AG04449 (cell line): ENCODE measurements around the gene DDOST.
A peak's percentile ranks its signal among the peaks of the same experiment; 100 is the strongest.

Experiments used
- CTCF ChIA-PET: fragments of 350-600 bp; formaldehyde crosslinking; extraction: SDS; loops from one replicate; lab custom pipeline; 2021; ENCODE audit warnings: antibody characterized with exemption; lab: Yijun Ruan, JAX
- POLR2A ChIA-PET: fragments of 400-600, 350-600 bp; formaldehyde crosslinking; extraction: SDS; loops from one replicate; lab custom pipeline; 2020; ENCODE audit warnings: antibody characterized with exemption, inconsistent platforms; lab: Yijun Ruan, JAX
- DNase-seq: peaks from one replicate; pipeline ENCODE4 v3.0.0-alpha.2; 2010; ENCODE audit warnings: low read depth, low spot score
- H3K4me3 ChIP-seq: 2 replicates; pipeline ENCODE4 v1.5.1; 2011; ENCODE audit warnings: low read depth, mild to moderate bottlenecking, control low read depth, low read length
- TF ChIP-seq, protein P1 (sequence below): IDR thresholded peaks from one replicate; pipeline ENCODE4 v1.5.1; 2011; ENCODE audit warnings: mild to moderate bottlenecking, moderate library complexity, low read length, control low read depth, inconsistent platforms; ENCODE audit not compliant: insufficient read depth; ENCODE audit errors: missing control alignments

Gene DDOST

DNA sequence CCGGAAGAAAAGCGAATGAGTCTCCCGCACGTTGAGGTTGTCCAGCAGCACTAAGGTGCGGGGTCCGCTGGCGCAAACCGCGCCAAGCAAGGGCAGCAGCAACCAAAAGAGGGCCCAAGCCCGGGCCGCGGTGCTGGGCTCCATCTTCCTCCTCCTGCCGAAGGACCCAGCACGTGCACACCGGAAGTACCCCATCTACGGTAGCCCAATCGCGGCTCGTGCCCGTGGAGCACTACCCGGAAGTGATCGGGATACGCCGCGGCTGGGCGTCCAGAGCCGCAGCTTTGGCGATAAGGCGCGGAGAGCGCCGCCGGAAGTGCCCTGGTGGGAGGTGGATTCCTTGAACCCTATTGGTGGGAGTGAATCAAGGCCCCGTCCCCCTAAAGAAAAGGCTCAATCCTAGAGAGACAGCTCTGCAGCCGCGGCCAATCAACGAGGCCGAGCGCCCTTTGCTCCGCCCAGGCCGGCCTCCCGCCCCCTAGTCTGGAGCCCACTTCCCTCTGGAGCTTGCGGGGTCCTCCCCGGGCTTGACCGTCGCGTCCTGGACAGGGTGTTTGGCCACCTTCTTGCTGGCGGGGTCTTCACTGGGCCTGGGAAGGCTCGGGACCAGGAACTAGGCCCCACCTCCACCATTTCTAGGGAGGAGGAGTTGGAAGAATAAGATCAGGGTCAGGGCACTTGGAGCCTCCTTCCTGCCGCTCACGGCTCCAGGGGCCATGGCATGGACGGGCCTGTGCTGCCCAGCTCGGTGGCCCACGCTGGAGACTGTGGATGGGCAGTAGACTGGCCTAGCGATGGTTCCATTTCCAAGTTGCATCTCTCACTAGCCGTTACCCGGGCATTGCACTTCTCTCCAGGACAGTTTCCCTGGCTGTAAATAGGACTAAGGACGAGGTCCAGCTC lies at the start of gene DDOST:
Gene DDOST (minus strand): TSS at position 163 of the 903 bp plus-strand sequence. CDS start 19 bp downstream, at position 144.
- TF ChIP-seq, protein P1, sequence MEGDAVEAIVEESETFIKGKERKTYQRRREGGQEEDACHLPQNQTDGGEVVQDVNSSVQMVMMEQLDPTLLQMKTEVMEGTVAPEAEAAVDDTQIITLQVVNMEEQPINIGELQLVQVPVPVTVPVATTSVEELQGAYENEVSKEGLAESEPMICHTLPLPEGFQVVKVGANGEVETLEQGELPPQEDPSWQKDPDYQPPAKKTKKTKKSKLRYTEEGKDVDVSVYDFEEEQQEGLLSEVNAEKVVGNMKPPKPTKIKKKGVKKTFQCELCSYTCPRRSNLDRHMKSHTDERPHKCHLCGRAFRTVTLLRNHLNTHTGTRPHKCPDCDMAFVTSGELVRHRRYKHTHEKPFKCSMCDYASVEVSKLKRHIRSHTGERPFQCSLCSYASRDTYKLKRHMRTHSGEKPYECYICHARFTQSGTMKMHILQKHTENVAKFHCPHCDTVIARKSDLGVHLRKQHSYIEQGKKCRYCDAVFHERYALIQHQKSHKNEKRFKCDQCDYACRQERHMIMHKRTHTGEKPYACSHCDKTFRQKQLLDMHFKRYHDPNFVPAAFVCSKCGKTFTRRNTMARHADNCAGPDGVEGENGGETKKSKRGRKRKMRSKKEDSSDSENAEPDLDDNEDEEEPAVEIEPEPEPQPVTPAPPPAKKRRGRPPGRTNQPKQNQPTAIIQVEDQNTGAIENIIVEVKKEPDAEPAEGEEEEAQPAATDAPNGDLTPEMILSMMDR, result peak; percentile 65
- peak; percentile 82 for DNase-seq
- ChIA-PET POLR2A (interaction anchor here (0.9 to 2.0 kb wide), 6 partner anchors 10 to 73 kb away, joined by 3 to 9 read pairs (median 3); partner anchors contain the start of gene CDA), CTCF (interaction anchor here (1.0 to 10.1 kb wide), 11 partner anchors 11 to 139 kb away, joined by 3 to 60 read pairs (median 6); partner anchors contain the start of gene PINK1)
- H3K4me3 ChIP-seq, result peak within 1 kb of the TSS; percentile 96

DNA sequence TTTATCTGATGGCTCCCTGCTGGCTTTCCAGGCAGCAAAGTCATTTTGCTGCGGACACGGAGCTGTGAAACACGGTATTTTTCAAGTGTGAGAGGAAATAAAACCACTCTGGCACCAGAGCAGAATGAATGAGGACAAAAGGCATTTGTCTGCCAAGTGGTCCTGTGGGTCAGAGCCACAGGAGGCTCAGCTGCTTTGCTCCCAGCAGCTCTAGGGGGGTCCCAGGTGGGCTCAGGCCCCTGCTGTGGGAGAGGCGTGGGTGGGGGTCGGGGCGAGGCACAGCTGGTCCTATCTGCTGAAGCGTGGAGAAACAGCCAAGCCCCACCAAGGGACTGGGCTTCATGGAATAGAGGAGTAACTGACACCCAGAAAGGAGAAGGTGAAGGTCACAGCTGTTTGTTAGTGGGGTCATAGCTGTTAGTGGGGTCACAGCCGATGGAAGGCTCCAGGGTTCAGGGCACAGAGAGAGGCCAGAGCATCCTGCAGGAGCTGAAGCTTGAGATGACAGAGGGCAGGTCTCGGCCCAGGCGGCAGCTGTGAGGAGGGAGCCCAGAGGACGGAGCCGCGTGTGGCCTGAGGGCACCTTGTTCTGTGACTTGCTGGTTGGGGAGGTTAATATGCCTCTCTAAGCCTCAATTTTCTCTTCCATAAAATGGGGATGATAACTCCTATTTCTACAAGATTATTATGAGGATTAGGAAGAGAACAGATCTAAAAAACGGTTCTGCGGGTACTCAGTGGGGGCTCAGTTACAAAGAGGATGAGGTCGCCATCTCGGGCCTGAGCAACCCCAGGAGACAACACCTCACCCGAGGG lies 49.5 kb upstream of the DDOST start:
- TF ChIP-seq, protein P1, result no peak
- CTCF ChIA-PET, result interaction anchor here (1.1 to 1.3 kb wide), 3 partner anchors 12 to 485 kb away, joined by 3 to 4 read pairs (median 3); no protein-coding TSS in a partner anchor

DNA sequence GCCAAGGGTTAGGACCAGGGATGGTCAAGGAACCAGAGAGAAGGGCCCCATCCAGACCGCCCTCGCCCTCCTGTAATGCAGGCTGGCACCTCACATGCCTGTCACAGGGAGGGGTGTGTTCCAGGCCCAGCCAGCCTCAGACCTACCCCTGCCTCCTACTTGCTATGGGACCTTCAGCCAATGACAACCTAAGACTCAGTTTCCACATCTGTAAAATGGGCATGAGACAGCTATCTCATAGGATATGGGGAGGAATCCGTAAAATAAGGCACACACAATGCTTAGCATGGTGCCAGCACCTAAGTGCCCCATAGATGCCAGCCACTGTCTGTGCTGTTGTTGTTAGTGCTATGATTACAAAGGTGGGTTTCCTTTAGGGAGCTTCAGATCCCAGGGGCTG lies 48.7 kb upstream of the DDOST start:
- ChIA-PET CTCF (interaction anchor here (1.1 to 1.3 kb wide), 3 partner anchors 11 to 485 kb away, joined by 3 to 4 read pairs (median 3); no protein-coding TSS in a partner anchor), POLR2A (no interaction called here)
- no peak for DNase-seq
- no peak overlapping the region for H3K4me3 ChIP-seq
- TF ChIP-seq, protein P1, result no peak

More for the DNA sequence above, 49.5 kb upstream of the DDOST start:
- POLR2A ChIA-PET, result no interaction called here
- no peak for DNase-seq
- no peak overlapping the region for H3K4me3 ChIP-seq

DNA sequence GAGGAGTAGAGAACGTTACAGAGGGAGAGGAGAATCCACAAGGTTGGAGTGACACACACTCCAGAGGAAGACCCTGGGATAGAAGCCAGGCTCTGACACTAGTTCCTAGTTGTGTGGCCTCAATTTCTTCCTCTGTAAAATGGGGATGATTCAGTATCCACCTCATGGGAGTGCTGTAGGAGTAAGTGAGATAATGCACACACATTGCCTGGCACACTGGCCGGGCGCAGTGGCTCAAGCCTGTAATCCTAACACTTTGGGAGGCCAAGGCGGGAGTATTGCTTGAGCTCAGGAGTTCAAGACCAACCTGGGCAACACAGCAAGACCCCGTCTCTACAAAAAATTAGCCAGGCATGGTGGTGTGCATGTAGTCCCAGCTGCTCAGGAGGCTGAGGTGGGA lies 47.7 kb upstream of the DDOST start:
- ChIA-PET CTCF (interaction anchor here (4.8 kb wide), 1 partner anchor 12 kb away, joined by 41 read pairs; no protein-coding TSS in a partner anchor), POLR2A (no interaction called here)
- no peak overlapping the region for H3K4me3 ChIP-seq
- TF ChIP-seq, protein P1, result no peak
- DNase-seq, result no peak

DNA sequence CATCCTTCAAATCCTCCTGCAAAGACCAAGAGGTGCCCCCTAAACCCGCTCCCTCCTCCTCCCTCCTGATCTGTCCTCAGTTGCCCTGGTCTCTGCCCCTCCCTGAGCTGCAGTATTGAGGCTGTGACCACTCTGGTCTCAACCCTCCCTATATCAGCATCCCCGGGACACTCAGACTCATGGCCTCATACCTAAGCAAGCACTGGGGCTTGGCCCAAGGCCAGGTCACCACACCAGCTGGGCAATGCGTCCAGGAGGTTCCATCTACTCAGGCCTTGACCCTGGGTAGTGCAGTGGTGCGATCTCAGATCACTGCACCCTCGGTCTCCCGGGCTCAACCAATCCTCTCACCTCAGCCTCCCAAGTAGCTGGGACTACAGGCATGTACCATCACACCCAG lies 46.9 kb upstream of the DDOST start:
- ChIA-PET POLR2A (no interaction called here), CTCF (interaction anchor here (2.0 to 4.8 kb wide), 2 partner anchors 8 to 11 kb away, joined by 7 to 41 read pairs; no protein-coding TSS in a partner anchor)
- TF ChIP-seq, protein P1, result no peak
- no peak for DNase-seq
- no peak overlapping the region for H3K4me3 ChIP-seq
